NK-92 treated with Interleukin-12 subunit alpha and Interleukin-12 subunit beta, amount 100 ng/mL, for 24 hours (cell line): ENCODE measurements around the gene PREX1.

Source experiments
- DNase-seq: peaks from one replicate; lab custom pipeline; 2025; lab: John Stamatoyannopoulos, UW

Gene PREX1

DNA sequence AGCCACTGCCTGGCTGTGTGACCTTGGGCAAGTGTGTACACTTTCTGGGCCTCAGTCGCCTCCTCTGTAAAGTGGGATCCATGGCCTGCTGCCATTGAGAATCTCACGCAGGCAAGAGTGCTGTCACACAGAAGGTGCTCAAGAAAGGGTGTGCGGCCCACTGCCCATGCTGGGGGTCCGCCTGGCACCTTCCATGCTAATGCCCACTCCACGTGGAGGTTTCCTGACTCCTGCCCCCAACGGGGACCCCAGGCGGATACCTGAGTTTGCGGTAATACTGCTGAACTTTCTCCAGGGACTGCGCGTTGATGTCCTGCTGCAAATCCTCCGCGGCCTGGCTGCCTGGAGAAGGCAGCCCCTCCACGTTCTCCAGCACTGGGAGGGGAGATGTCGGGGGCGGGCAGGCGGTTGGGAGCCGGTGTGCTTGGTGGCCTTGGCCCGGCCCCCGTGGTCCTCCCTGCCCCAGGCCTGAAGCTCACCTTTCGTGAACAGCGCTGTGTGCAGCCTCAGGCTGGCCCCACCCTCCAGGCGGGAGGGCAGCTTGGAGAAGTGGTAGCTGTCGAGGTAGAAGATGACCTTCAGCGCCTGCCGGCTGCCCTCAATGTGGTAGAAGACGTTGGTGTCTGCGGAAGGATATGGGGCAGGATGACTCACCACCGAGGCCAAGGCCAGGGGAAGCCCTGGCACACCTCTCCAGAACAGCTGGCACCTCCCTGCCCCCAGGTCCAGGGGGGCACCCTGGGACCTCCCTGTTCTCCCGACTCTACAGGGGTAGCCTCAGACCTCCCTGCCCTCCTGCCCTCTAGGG, 195.6 kb downstream of the PREX1 start:
- no peak for DNase-seq

DNA sequence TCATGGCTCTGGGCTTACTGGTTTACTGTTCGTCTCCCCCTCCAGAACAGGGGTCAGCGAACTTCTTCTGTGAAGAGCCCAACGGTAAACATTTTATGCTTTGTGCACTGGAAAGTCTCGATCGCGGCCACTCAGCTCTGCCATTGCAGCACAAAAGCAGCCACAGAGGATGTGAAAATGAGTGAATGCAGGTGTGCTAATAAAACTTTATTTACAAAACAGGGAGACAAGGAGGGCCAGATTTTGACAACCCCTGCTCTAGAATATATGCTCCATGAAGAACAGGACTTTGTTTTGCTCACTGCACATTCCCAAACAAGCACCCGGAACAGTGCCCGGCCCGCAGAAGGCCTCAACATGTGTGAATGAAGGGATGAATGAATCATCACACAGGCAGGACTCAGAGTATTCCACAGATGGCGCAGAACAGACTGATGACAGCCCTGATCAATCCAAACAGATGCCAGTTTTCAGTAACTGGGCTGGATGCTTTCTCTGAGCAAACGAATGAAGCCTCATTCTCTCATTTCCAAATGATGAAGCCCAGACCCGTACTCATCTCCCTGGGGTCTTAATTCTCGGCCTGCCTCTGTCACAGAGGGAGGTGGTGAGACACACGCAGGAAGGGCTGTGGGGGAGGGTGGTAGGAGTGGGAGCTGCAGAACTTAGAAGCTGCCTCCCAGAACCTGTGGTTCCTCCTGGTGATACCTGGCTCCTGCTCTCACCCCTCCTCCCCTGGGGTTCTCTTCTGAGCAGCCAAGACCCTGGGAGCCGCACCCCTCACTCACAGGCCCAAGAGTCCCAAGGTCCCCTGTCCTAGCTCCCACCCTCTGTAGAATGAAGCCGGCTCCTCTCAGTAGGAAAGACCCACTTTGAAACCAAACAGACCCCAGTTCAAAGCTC, 196.4 kb downstream of the PREX1 start:
- no peak for DNase-seq

- DNase-seq = no peak
Measured at GRCh38 chr20:48630342-48631075, 197.3 kb downstream of the PREX1 start.

GRCh38 chr20:48629960-48630315, 197.9 kb downstream of the PREX1 start:
- DNase-seq = no peak

- no peak for DNase-seq
Measured at GRCh38 chr20:48629069-48629959, 198.5 kb downstream of the PREX1 start.

GRCh38 chr20:48627737-48628128, 200.1 kb downstream of the PREX1 start:
- no peak for DNase-seq

DNA sequence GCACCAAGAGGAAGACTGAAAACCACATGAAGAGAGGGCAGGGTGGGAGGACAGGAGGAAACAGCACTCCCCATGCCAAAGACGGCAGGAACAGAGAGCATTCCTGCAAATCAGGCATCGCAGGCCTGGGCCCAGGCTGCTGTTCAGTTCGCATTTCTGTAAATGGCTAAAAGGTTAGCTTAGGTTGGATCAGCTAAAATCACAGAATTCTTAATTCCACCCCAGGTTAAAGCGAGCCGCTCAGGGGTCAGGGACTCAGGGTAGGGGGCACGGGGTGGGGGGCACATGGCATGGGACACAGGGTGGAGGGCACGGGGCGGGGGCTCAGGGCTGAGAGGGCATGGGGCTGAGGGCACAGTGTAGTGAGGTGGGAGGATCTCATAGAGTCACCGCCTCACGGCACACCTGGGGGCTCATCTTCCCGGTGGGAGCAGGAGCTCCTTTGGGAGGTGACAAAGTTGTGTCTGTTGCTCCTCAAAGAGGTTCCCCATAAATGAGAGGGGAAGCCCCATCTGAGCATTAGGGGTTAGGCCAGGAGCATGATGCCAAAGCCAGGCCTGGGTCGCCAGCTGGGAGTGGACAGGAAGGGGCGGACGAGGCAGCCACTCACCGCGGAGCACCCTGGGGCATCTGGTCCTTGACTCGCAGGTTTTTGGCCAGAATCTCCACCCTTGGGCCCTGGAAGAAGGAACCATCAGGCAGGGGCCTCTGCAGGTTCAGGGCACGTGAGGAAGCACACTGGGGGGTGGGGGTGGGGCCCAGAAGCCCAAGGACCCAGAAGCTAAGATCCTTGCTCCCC, 200.7 kb downstream of the PREX1 start:
- no peak for DNase-seq

DNA sequence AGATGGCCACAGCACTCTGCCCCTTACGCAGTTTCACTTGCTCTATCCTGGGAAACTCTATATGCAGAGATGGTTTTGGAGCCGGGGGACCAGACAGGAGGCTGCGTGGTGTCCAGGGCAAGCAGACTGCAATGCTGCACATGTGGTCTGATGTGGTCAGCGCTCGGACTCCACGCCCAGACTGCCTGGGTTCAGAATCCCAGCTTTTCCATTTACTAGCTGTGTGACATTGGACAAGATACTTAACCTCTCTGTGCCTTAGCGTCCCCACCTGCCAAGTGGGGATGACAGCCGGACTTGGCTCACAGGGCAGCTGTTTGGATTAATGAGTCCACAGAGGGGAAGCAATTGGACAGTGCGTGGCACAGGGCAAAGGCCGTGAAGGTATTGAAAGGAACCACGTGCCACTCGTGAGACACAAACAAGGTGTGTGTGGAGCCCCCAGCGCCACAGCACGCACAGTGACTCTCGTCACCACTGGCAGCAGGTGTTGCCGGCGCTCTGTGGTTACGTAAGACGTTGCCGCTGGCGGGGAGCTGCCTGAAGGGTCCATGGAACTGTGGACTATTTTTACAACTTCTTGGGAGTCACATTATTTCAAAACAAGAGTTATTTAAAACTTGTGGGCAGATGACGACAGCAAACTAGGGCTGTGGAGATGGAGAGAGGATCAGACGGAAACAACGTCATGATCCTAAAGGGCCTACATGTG, 201.4 kb downstream of the PREX1 start:
- no peak for DNase-seq

DNA sequence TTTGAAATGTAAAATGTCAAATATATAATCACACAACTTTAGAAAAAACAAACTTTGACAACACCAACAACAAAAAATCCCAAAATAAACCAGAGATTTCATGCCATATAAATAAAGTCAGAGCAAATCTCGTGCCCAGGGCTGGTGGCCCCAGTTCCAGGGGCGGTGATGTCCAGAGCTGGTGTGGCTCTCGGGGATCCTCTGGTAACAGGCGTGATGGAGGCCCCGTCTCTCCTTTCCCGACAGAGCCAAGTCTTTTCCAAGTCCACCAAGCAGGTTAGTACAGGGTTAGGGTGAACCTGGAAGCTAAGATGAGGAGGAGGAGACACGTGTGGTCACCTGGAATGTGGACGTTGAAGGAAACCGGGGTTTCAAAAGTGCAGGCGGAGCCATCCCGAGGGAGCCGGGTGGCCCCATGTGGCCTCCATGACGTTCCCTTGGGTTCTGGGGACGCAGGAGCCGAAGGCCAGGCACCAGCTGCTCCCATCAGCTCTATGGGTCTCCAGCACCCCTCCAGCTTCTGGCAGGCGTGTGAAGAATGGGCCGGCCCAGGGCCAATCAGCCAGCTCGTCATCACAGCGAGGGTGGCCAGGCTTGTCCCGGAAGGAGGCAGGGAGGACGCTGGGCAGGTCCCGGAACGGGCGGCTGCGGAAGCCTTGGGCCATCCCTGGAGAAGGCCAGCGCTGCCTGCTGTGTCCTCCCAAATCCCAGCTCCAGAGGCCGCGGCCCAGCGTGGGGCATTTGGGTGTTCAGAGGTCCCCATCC, 202.5 kb downstream of the PREX1 start:
- DNase-seq = no peak

DNA sequence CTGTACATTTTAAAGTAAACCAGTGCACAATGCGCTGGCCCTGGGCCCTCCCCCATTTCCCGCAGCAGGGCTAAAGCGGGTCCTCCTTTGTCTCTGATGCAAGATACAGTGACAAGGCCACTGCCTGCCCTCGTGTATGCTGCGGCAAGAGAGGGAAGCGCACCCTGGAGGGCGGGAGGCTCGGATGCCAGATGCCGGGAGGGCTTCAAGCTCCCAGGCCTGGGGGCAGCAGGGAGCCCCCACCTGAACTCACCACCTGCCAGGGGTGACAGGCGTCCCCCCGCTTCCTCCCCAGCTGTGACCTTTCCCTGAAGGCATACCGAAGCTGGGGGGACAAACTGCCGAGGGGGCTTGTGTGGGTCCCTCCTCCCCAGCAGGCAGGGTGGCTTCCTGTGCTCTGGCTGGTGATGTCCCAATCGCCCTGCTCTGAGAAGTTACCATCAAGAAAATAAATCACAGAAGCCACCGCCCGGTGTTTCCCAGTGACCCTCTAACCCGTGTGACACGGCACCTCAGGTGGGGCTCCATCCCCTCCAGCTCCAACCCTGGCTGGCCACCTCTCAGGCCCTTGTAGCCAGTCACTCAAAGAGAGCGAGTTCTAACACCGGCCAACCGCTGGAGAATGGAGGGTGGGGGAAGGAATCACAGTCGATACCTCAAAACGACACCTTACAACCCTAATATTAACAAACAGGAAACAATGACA, 203.3 kb downstream of the PREX1 start:
- DNase-seq = no peak

DNA sequence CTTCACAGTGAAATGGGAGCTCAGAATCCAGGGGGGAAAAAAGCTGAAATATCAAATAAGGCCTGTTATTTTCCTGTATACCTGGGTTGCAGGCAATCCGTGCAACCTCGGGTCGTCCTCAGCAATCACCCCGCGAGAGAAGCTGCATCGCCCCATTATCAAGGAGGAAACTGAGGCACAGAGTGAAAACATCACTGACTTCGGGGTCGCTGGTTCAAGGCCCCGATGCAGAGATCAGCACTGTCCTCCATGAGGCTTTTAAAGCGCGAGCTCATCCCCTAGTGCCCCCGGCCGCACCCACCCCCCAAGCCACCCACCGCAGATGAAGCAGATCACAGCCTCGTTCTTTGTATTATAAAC, 203.9 kb downstream of the PREX1 start:
- no peak for DNase-seq

DNA sequence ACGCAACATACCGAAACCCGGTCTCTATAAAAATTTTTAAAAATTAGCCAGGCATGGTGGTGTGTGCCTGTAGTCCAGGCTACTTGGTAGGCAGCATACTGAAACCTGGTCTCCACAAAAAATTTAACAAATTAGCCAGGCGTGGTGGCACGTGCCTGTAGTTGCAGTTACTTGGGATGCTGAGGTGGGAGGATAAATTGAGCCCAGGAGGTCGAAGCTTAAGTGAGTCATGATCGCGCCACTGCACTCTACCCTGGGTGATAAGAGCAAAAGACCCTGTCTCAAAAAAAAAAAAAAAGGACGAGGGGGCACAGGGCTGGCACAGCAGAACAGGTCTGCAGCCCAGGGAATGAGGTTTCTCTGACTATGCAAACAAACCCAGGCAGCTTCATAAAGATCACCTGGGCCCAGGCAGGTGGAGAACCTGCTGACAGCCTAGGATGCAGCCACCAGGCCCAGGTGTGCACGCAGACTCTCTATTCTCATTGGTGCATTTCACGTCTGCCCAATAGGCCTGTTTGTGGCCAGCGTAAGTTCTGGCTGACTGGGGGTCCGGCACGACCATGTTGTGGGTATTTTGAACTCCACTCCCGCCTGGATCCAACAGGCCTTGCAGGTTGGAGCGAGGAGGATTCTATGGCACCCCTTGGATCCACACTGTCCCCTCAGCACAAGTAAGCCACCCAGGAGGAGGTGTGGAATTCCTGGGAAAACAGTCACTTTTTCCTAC, 204.5 kb downstream of the PREX1 start:
- no peak for DNase-seq

GRCh38 chr20:48622421-48622820, 205.4 kb downstream of the PREX1 start:
- DNase-seq = no peak

- DNase-seq = no peak
Measured at GRCh38 chr20:48621376-48622078, 206.3 kb downstream of the PREX1 start.

GRCh38 chr20:48620507-48621375, 207.1 kb downstream of the PREX1 start:
- peak; percentile 21 for DNase-seq

DNA sequence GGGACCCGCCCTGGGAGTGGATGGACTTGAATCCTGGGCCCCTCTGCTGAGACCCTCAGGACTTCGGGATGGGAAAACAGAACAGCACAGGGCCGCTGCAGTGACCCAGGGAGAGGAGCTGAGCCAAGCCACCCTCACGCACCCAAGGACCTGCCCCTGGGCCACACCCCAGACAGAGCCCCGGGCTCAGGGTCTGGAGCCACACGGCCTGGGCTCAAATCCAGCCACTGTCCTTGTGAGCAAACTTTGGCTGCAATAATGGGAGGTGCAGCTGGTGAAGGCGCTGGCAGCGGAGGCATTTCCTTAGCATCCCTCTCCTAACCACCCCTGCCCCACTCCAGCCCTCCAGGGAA, 207.7 kb downstream of the PREX1 start:
- DNase-seq = no peak
